ENCODE results near the gene ERFL. TPM values are rescaled to one million over a fixed set of nuclear protein-coding genes. Genes with fewer than 3 reads are reported as not detected.

Gene ERFL
- total and polyA plus RNA-seq, 2 donors (not counting 1 experiment from before 2014, with no cell fraction given), result 2.3 to 5.5 TPM

GRCh38 chr19:41926763-41927496, 1.3 kb downstream of the ERFL start:
- no peak overlapping the region for H3K4me3 ChIP-seq (ENCODE audit: control extremely low read depth in 1 of 5, extremely low read depth in 1 of 5, insufficient read depth in 1 of 5, low read depth in 2 of 5, low read length in 4 of 5)
- H3K27ac ChIP-seq (ENCODE audit: low read length in 2 of 2), result no peak overlapping the region
- no peak overlapping the region for H2AFZ ChIP-seq (ENCODE audit: insufficient read depth, low read depth, low read length, poor library complexity, severe bottlenecking)
- Mint-ChIP-seq H3K27me3 (peaks cover 16% of the 10 kb centered on the region), H3K27ac (no peak overlapping the region), H3K4me1 (peaks cover 37% of the 10 kb centered on the region), H3K9me3 (ENCODE audit: insufficient read depth) (no peaks in the 10 kb centered on the region), H3K4me3 (no peak overlapping the region)
- ChIA-PET POLR2A (interaction anchor here (0.5 to 1.3 kb wide), 2 partner anchors 43 to 1492 kb away, joined by 4 read pairs; no protein-coding TSS in a partner anchor), CTCF (no interaction called here)
- peaks cover 10% of the 10 kb centered on the region for H3K79me2 ChIP-seq (ENCODE audit: control insufficient read depth, insufficient read depth, low read length)
- peaks cover 0 to 6% (median 0%) of the 10 kb centered on the region in 3 donors for H3K9me3 ChIP-seq (ENCODE audit: control extremely low read depth in 1 of 3, control insufficient read depth in 2 of 3, insufficient read depth in 1 of 3, low read length in 2 of 3)
- peaks cover 0 to 46% (median 14%) of the 10 kb centered on the region in 4 experiments for H3K27me3 ChIP-seq (replicated peaks in 1 of 4; ENCODE audit: control extremely low read depth in 1 of 4, control insufficient read depth in 3 of 4, insufficient read depth in 4 of 4, low read length in 3 of 4)
- H3K9ac ChIP-seq (ENCODE audit: low read length), result no peak overlapping the region
- H3K36me3 ChIP-seq (replicated peaks in 1 of 2; ENCODE audit: control extremely low read depth in 1 of 2, control insufficient read depth in 1 of 2, extremely low read depth in 1 of 2, insufficient read depth in 2 of 2, low read length in 1 of 2), result no peaks in the 10 kb centered on the region
- WGBS (ENCODE audit: insufficient coverage), result 60% methylated on average over 16 of the region's 16 CpGs
- peak overlapping the region; percentile 94 for H3K4me2 ChIP-seq (replicated peaks; ENCODE audit: low read depth, low read length, poor library complexity, severe bottlenecking)
- TF ChIP-seq CTCF (IDR thresholded peaks at IDR 0.05), result no peak
- intact Hi-C loops (cut with micrococcal nuclease), result no loop called here
- DNase-seq (no peak), ATAC-seq (ENCODE audit: low read depth) (no peak)
- H3K4me1 ChIP-seq (ENCODE audit: control insufficient read depth in 2 of 2, insufficient read depth in 2 of 2, low read length in 2 of 2), result peaks cover 66 to 73% of the 10 kb centered on the region in 2 donors
- no peaks in the 10 kb centered on the region for H4K20me1 ChIP-seq (ENCODE audit: control insufficient read depth, insufficient read depth, low read length, poor library complexity, severe bottlenecking)

- TF ChIP-seq EZH2 (IDR thresholded peaks at IDR 0.05; ENCODE audit: borderline replicate concordance, insufficient read depth, low read depth, low read length, poor library complexity, severe bottlenecking) (no peak), CTCF (IDR thresholded peaks at IDR 0.05) (no peak)
- no peak overlapping the region for H3K9ac ChIP-seq (ENCODE audit: low read length)
- H3K36me3 ChIP-seq (replicated peaks in 1 of 2; ENCODE audit: control extremely low read depth in 1 of 2, control insufficient read depth in 1 of 2, extremely low read depth in 1 of 2, insufficient read depth in 2 of 2, low read length in 1 of 2), result no peaks in the 10 kb centered on the region
- H3K4me2 ChIP-seq (replicated peaks; ENCODE audit: low read depth, low read length, poor library complexity, severe bottlenecking), result no peak overlapping the region
- ATAC-seq (ENCODE audit: low read depth), result no peak
- no peaks in the 10 kb centered on the region for H4K20me1 ChIP-seq (ENCODE audit: control insufficient read depth, insufficient read depth, low read length, poor library complexity, severe bottlenecking)
- CTCF ChIA-PET, result interaction anchor here (1.3 kb wide), 1 partner anchor 53 kb away, joined by 4 read pairs; no protein-coding TSS in a partner anchor
- peaks cover 0 to 51% (median 16%) of the 10 kb centered on the region in 4 experiments for H3K27me3 ChIP-seq (replicated peaks in 1 of 4; ENCODE audit: control extremely low read depth in 1 of 4, control insufficient read depth in 3 of 4, insufficient read depth in 4 of 4, low read length in 3 of 4)
- peaks cover 10% of the 10 kb centered on the region for H3K79me2 ChIP-seq (ENCODE audit: control insufficient read depth, insufficient read depth, low read length)
- no peak overlapping the region for H3K4me3 ChIP-seq (ENCODE audit: control extremely low read depth in 1 of 5, extremely low read depth in 1 of 5, insufficient read depth in 1 of 5, low read depth in 2 of 5, low read length in 4 of 5)
- no peak overlapping the region for H3K27ac Mint-ChIP-seq
- peaks cover 70 to 73% of the 10 kb centered on the region in 2 donors for H3K4me1 ChIP-seq (ENCODE audit: control insufficient read depth in 2 of 2, insufficient read depth in 2 of 2, low read length in 2 of 2)
- H3K27me3 Mint-ChIP-seq, result peaks cover 19% of the 10 kb centered on the region
- 64% methylated on average over 20 of the region's 27 CpGs for WGBS (ENCODE audit: insufficient coverage)
- no peak overlapping the region for H2AFZ ChIP-seq (ENCODE audit: insufficient read depth, low read depth, low read length, poor library complexity, severe bottlenecking)
- peak; percentile 22 for DNase-seq
- no peaks in the 10 kb centered on the region for H3K9me3 Mint-ChIP-seq (ENCODE audit: insufficient read depth)
- H3K9me3 ChIP-seq (ENCODE audit: control extremely low read depth in 1 of 3, control insufficient read depth in 2 of 3, insufficient read depth in 1 of 3, low read length in 2 of 3), result peaks cover 0 to 6% (median 0%) of the 10 kb centered on the region in 3 donors
- no peak overlapping the region for H3K27ac ChIP-seq (ENCODE audit: low read length in 2 of 2)
- H3K4me3 Mint-ChIP-seq, result no peak overlapping the region
- intact Hi-C loops (cut with micrococcal nuclease), result no loop called here
- H3K4me1 Mint-ChIP-seq, result peaks cover 41% of the 10 kb centered on the region
- POLR2A ChIA-PET, result no interaction called here
Observed at GRCh38 chr19:41926028-41926762, 2.1 kb downstream of the ERFL start.
